HUES48 (cell line): ENCODE results near the gene DYNC1I2.

Experiments used
- H3K27ac ChIP-seq: one replicate; pipeline ENCODE4 v1.7.0; 2013; ENCODE audit warnings: low read depth, low read length, inconsistent platforms
- H3K27me3 ChIP-seq: 2 replicates; pipeline ENCODE4 v1.6.1; 2013; ENCODE audit warnings: mild to moderate bottlenecking, low read length; ENCODE audit not compliant: control insufficient read depth, insufficient read depth
- H3K36me3 ChIP-seq: 2 replicates; pipeline ENCODE4 v1.6.1; 2013; ENCODE audit warnings: low read length; ENCODE audit not compliant: control insufficient read depth, insufficient read depth
- H3K4me1 ChIP-seq: 2 replicates; pipeline ENCODE4 v1.6.1; 2013; ENCODE audit warnings: mild to moderate bottlenecking, low read length; ENCODE audit not compliant: control insufficient read depth, insufficient read depth
- H3K4me3 ChIP-seq: 2 replicates; pipeline ENCODE4 v1.5.1; 2013; ENCODE audit warnings: mild to moderate bottlenecking, low read depth, low read length
- H3K9ac ChIP-seq: 2 replicates; pipeline ENCODE4 v1.6.1; 2013; ENCODE audit warnings: mild to moderate bottlenecking, low read depth, low read length, moderate library complexity
- H3K9me3 ChIP-seq: 2 replicates; pipeline ENCODE4 v1.6.1; 2013; ENCODE audit warnings: low read length; ENCODE audit not compliant: control insufficient read depth, insufficient read depth

The DYNC1I2 gene

DNA sequence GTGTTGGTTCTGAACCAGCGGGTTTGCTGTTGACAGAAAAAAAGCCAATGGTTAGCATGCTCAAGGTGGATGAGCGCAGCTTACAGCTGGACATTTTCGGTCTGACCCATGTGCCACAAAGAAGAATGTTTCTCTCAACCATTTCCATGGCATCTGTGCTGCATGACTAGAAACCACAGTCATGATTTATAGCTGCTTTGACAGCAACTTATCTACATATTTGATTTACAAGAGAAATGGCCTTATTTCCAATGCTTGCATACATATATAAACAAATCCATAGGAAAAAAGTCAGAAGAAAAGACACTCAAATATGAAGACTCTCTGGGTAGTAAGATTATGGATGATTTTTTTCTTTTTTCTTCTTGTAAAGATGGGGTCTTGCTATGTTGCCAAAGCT, 98.2 kb downstream of the DYNC1I2 start:
- H3K27me3 ChIP-seq = no peaks in the 10 kb centered on the region
- H3K36me3 ChIP-seq = peaks cover 34% of the 10 kb centered on the region
- no peak overlapping the region for H3K9ac ChIP-seq
- H3K4me3 ChIP-seq = no peak overlapping the region
- peaks cover 26% of the 10 kb centered on the region for H3K4me1 ChIP-seq
- no peak overlapping the region for H3K27ac ChIP-seq
- H3K9me3 ChIP-seq = no peaks in the 10 kb centered on the region

DNA sequence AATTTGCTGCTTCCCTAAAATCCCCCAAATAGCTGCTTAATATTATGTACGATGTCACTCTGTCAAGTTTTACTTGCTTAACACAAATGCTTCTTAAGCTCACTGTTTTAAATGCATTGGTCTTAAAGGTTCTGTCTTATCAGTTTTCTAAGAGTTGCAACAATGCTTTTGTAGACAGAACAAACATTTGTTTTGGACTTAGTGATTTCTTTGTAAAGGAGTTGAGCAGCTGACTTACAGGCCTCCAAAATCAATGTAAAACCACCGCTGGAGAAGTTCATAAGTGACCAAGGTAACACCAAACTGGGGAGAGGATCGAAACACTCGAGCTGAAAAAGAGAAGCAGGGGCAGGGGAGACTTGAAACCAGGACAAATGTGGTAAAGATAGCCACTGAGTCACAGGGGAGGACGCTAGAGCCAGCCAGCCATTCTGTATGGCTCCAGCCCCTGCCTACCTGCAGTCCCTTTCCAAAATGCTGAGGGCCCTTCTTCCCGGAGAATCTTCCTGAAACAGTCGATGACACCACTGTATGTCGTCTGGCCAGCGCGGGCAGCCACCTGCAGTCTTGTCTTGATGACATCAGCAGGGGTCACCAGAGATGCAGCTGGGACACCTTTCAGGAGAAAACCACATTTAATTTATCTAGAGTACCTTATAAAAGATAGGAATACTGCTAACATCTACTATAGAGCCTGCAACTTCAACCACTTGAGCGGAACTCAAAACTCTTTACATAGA, 100.2 kb downstream of the DYNC1I2 start:
- peak overlapping the region; percentile 94 for H3K27ac ChIP-seq
- peaks cover 34% of the 10 kb centered on the region for H3K36me3 ChIP-seq

DNA sequence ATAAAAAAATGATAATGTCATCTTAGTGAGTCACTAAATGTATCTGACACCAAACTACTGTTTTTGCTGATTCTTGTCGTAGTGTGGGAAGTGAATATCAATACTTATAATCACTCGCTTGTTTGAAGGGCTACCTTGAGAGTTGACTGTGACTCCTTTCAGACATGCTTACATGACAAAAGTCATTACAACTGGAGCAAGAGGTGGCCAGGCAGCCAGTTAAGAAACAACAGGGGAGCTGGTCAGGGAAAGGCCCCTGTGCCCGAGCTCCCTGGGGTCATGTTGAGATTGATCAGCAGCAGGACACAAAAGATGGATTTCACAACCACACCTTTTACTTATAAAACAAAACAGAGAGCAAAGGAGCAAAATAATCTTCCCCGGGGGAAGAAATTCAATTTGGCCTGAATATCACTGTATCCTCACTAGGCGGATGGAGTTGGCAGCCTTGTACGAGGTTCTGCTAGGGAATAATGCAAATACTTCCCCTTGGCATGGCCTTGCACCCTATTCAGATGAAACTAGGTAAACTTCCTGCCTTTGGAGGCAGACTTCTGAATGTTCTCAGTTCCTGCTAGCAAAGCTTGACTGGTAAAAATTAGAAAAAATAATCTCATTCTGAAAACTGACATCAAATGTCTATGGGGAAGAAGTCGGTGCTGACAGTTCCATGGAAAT, 101.2 kb downstream of the DYNC1I2 start:
- Histone ChIP-seq H3K27ac (peak overlapping the region; percentile 94), H3K36me3 (peaks cover 30% of the 10 kb centered on the region), H3K9me3 (no peaks in the 10 kb centered on the region), H3K4me1 (peaks cover 33% of the 10 kb centered on the region), H3K27me3 (no peaks in the 10 kb centered on the region), H3K9ac (no peak overlapping the region), H3K4me3 (0 out of 2 replicates have a peak overlapping the region, but pooled peaks have one; percentile 7)

More for the DNA sequence above, 100.2 kb downstream of the DYNC1I2 start:
- Histone ChIP-seq H3K9me3 (no peaks in the 10 kb centered on the region), H3K4me3 (no peak overlapping the region), H3K9ac (no peak overlapping the region), H3K27me3 (no peaks in the 10 kb centered on the region), H3K4me1 (peaks cover 26% of the 10 kb centered on the region)

DNA sequence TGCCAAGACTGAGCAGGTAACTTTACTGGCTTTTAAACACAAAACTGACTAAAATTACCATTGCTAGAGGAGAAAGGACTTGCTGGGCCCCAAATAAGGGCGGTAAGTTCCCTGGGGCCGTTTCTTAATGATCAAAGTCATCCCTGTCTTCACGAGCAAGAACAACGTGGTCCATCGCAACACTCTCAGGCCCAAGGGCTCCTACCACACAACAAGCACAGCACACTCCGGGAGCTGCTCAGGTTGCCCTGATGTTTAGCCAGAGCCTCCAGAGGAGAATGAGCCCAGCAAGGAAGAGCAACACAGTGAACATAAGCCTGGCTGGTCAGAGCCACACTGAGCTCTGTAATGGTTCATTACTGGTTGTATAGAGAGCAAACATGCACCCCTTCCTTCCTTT, 102.7 kb downstream of the DYNC1I2 start:
- H3K4me1 ChIP-seq = peaks cover 46% of the 10 kb centered on the region
- H3K36me3 ChIP-seq = peaks cover 18% of the 10 kb centered on the region

DNA sequence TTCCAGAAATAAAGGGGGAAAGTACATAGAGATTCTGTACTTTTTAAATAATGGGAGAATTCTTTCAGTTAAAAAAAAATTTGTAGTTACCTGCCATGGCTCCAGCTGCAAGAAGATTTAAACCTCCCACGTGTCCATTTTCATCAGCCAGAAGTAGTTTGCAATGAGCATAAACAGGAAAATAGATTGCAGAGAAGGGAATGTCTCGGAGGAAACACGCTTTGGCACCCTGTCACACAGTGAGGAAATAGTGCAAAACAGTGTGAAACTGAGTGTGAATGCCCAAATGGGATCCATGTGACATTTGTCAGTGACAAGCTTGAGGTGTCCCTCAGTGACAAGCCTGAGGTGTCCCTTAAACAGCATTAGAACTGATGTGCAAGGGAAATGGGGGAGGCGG, 104.1 kb downstream of the DYNC1I2 start:
- no peak overlapping the region for H3K4me3 ChIP-seq
- H3K27ac ChIP-seq = no peak overlapping the region
- peaks cover 52% of the 10 kb centered on the region for H3K4me1 ChIP-seq
- H3K36me3 ChIP-seq = peaks cover 10% of the 10 kb centered on the region
- no peak overlapping the region for H3K9ac ChIP-seq
- H3K27me3 ChIP-seq = no peaks in the 10 kb centered on the region
- no peaks in the 10 kb centered on the region for H3K9me3 ChIP-seq

More for the DNA sequence above, 102.7 kb downstream of the DYNC1I2 start:
- Histone ChIP-seq H3K27ac (no peak overlapping the region), H3K9me3 (no peaks in the 10 kb centered on the region), H3K9ac (no peak overlapping the region), H3K4me3 (no peak overlapping the region), H3K27me3 (no peaks in the 10 kb centered on the region)

DNA sequence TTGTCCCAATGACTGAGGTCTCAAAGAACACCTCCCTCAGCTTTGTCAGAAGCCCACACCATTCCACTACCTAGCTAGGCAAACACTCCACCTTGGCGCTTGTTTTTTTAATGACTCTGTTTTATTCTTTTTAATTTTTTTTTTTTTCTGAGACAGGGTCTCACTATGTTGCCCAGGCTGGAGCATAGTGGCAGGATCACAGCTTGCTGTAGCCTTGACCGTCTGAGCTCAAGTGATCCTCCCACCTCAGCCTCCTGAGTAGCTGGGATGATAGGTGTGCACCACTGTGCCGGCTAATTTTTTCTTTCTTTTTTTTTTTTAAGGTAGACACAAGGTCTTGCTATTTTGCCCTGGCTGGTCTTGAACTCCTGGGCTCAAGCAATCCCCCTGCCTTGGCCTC, 104.9 kb downstream of the DYNC1I2 start:
- H3K4me3 ChIP-seq = no peak overlapping the region
- no peaks in the 10 kb centered on the region for H3K27me3 ChIP-seq
- peaks cover 52% of the 10 kb centered on the region for H3K4me1 ChIP-seq
- no peak overlapping the region for H3K27ac ChIP-seq
- H3K9me3 ChIP-seq = no peaks in the 10 kb centered on the region
- H3K36me3 ChIP-seq = peaks cover 4% of the 10 kb centered on the region; the same call in 1 of the 2 replicates
- H3K9ac ChIP-seq = no peak overlapping the region

DNA sequence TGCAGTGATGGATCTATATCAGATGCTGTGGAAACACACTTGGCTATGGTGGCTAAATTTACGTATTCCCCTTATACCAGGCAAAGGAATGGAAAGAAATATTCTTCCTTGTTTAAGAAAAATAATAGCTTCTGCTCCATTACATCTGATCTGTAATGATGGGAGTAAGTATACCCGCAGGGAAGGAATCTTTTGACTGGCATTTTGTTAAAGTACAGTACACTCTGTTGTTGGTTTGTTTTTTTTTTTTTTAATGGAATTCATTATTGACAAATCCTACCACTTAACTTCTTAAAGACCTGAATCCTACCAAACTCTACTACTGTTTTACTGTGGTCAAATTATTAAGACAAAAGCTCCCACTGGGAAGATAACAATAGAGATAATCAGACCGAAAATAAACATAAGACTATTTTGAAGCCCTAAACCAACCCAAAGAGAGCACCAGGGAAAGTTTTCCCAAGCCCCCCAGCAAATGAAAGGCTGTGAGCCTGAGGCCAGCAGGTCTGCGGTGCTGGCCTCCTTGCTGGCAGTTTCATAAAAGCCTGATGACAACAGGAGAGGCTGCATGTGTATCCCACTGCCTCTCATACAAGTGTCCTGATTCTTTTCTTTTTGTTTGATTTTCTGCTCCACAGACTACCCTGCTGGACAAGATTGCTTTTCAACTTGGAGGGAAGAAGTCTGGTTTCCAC, 105.8 kb downstream of the DYNC1I2 start:
- H3K9me3 ChIP-seq = no peaks in the 10 kb centered on the region
- H3K9ac ChIP-seq = no peak overlapping the region
- H3K27me3 ChIP-seq = no peaks in the 10 kb centered on the region
- no peak overlapping the region for H3K4me3 ChIP-seq
- peaks cover 46% of the 10 kb centered on the region for H3K4me1 ChIP-seq
- peak overlapping the region; percentile 65 for H3K27ac ChIP-seq
- H3K36me3 ChIP-seq = no peaks in the 10 kb centered on the region

DNA sequence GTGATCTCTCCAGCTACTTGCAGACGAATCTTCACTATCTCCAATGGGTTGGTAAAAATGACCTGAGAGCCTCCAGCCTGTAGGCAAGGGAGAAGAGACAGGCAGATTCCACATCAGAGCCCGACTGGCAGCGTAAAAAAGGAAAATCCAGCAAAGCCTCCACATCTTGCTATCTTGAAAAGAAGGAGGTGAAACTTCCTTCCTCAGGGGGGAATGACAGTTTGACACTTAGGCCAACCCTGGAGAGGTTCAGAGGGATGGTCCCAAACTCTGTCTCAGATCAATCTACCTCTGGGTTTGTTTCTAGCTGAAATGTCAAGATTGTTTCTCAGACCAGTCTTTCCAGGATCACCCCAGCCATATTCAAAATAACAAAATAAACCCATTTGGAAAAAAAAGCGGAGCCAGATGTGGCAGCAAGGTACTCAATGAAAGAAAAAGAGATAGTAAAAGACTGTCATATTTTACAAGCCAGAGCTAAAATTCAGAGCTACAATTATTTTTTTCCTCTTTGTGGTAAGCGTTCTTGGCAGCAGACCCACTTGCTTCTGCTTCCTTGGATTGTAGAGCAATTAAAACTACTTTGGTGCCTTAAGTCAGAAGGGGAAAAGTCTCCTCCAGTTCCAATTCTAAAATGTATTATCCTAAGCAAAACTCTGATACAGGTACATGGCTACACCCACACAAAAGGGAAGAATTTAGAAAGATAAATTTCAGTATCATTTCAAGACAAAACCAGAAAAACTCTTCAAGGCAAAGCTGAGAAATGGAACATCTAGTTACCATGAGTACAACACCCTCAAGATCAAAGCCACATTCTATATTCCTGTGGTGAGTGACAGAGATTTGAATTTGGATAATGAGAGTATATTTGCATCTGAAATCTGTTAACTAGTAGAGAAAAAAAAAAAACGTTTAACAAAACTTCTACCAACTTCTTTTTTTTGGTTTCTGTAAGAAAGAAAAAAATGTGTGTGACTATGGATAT, 106.7 kb downstream of the DYNC1I2 start:
- H3K27ac ChIP-seq = peak overlapping the region; percentile 65
- no peak overlapping the region for H3K4me3 ChIP-seq
- H3K4me1 ChIP-seq = peaks cover 45% of the 10 kb centered on the region

DNA sequence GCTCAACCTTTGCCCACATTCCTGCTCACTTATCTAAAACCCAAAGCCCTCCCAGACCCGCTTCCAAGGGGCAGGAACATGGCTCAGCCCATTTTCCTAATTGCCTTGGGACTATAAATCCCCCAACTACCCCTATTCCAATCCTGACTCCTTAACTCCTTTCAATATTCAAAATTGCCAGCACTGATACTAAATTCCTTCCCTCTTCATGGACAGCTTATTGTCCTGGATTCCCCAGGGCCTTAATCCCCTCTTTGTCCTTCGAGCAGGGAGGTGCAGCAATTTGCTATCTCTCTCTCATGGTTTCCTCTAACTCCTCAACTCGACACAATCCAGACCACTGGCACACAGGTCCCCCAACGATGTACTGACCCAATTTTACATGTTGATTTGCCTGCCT, 107.6 kb downstream of the DYNC1I2 start:
- Histone ChIP-seq H3K4me1 (peaks cover 42% of the 10 kb centered on the region), H3K27me3 (no peaks in the 10 kb centered on the region), H3K4me3 (no peak overlapping the region), H3K9ac (no peak overlapping the region), H3K27ac (peak overlapping the region; percentile 56), H3K36me3 (no peaks in the 10 kb centered on the region), H3K9me3 (no peaks in the 10 kb centered on the region)

More for the DNA sequence above, 106.7 kb downstream of the DYNC1I2 start:
- Histone ChIP-seq H3K9ac (no peak overlapping the region), H3K9me3 (no peaks in the 10 kb centered on the region), H3K36me3 (no peaks in the 10 kb centered on the region), H3K27me3 (no peaks in the 10 kb centered on the region)
